Measurements from ENCODE around the gene SEC31B. TPM values are rescaled to one million over a fixed set of nuclear protein-coding genes. Genes with fewer than 3 reads are reported as not detected.

The SEC31B gene, protein sequence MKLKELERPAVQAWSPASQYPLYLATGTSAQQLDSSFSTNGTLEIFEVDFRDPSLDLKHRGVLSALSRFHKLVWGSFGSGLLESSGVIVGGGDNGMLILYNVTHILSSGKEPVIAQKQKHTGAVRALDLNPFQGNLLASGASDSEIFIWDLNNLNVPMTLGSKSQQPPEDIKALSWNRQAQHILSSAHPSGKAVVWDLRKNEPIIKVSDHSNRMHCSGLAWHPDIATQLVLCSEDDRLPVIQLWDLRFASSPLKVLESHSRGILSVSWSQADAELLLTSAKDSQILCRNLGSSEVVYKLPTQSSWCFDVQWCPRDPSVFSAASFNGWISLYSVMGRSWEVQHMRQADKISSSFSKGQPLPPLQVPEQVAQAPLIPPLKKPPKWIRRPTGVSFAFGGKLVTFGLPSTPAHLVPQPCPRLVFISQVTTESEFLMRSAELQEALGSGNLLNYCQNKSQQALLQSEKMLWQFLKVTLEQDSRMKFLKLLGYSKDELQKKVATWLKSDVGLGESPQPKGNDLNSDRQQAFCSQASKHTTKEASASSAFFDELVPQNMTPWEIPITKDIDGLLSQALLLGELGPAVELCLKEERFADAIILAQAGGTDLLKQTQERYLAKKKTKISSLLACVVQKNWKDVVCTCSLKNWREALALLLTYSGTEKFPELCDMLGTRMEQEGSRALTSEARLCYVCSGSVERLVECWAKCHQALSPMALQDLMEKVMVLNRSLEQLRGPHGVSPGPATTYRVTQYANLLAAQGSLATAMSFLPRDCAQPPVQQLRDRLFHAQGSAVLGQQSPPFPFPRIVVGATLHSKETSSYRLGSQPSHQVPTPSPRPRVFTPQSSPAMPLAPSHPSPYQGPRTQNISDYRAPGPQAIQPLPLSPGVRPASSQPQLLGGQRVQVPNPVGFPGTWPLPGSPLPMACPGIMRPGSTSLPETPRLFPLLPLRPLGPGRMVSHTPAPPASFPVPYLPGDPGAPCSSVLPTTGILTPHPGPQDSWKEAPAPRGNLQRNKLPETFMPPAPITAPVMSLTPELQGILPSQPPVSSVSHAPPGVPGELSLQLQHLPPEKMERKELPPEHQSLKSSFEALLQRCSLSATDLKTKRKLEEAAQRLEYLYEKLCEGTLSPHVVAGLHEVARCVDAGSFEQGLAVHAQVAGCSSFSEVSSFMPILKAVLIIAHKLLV
- 3.3 and 6.0 TPM in 2 replicates for total RNA-seq

DNA sequence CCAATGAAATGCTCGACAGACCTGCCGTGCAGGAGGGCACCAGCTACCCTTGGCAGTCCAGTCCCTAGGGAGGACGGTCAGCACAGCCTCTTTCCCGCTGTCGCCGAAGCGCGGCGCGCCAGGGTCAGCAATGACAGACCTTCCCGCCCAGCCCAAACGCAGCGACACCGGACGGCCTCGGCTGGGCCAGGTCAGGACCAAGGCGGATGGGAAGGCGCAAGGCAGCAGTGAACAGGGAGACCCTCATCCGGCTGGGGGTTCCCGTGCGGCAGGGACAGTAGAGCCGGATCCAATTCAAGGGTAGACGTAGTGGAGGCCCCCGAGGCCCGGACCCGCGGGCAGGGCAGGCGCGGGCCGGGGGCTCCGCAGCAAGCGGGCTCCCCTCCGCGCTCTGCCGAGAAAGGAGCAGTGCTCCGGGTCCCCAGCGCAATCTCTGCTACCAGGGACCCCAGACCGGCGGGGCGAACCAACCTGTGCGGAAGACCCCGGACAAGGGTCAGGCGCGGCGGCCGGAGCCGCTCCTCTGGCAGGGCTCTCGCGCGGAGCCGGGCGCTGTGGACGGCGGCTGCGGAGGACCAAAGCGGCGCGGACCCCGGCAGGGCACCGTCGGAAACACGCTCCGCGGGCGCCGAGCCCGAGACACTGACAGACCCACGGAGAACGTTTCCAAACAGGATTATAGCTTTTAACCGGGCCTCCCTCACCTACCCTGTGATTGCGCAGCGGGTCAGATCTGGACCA, at the start of gene SEC31B:
SEC31B (minus strand) TSS at position 551 of the 741 bp plus-strand sequence. CDS start 2,909 bp downstream, outside the sequence.

DNA sequence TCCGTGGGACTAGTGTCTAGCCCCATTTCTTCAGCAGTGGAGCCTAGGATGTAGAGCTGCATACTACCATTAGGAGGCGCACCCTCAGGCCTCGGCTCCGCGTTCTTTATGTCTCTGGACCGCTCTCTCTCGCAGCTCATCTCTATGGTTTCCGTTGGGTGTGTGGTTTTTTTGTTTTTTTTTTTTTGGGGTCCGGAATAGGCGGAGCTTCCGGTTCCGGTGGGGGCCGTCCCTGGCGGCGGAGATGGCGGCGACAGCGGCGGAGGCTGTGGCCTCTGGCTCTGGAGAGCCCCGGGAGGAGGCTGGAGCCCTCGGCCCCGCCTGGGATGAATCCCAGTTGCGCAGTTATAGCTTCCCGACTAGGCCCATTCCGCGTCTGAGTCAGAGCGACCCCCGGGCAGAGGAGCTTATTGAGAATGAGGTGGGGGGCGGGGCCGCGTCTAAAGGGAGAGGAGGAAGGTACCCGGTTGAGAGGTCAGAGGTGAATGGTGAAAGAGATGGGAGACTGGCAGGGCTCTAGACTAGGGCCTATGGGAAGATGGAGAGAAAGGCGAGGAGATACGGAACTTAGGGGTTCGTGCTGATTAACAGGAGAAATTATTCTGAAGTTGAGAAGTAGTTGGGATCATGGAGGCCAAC, 16.2 kb upstream of the SEC31B start, which contains the start of gene HIF1AN:
HIF1AN (plus strand) TSS at position 229 of the 639 bp plus-strand sequence; CDS start at position 245, 16 bp downstream.

DNA sequence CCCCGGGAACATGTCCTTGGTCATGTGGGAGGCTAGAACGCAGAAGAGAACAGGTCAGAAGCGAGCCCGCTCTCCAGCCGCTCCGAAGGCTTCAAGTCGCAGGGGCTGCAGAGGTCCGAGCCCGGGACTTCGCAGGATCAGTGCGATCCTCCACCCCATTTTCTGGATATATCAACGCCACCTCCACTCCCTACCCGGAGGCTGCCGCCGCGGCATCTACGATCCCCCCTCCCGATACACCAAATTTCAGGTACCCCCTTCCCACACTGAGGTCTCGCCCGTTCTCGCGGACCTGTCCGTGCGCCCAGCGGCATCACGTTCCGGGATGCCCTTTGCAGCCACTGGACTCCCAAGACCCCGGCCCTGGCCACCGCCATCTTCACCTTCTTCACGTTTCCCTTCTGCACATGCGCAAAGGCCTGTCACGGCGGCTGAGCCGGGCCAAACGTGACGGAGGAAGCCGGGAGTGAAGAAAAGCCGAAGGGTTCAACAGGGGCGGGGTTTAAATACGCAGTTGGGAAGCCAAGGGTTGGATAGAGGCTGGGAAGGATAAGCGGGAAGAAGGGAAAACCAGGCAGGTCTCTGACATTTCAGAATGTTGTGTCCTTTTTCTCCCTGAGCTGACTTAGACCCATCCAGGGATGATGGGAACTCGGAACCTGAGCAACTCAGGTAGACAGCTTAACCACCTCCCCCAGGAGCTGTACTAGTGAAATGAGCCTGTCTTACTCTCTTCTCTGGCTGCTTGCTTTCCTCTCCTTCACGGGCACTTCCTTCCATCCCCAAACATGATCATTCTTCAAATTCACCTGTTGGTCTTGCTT, 10.0 kb upstream of the SEC31B start, which contains the start of gene NDUFB8:
NDUFB8 (minus strand) TSS at position 397 of the 824 bp plus-strand sequence; CDS start at position 377, 20 bp downstream.

DNA sequence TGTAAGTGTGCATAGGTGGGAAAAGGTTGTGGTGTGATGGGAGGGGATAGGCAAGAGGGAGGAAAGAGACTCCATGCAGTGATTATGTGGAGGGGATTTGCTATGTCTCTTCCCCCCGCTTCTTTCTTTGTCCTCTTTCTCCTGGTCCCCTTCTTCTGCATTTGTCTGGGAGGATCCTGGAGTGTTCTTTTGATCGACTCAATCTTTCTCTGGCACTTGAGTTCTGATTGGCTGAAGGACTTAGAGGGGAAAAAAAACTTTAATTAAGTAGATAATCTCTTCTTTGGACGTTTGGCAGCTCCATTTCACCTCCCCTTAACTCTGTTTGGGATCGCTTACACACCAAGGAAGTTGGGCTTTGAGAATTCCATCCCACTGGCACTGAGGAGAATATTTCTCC, 57.0 kb downstream of the SEC31B start, which contains the start of gene WNT8B:
WNT8B (plus strand) TSS at position 301 of the 400 bp plus-strand sequence. CDS start 160 bp downstream, outside the sequence.

Other genes starting within 250 kb of the SEC31B start
- 58.7 and 68.8 TPM in 2 replicates for gene BLOC1S2, start 233.2 kb downstream of the SEC31B start, total RNA-seq
- not detected in 2 replicates for gene PKD2L1, start 189.6 kb downstream of the SEC31B start, total RNA-seq
- 220 and 376 TPM in 2 replicates for gene SCD, start 172.6 kb downstream of the SEC31B start, total RNA-seq
- gene WNT8B, start 56.9 kb downstream of the SEC31B start, total RNA-seq, result not detected in 2 replicates
- gene NDUFB8, start 10.0 kb upstream of the SEC31B start, total RNA-seq, result 133 and 158 TPM in 2 replicates
- 10.1 and 13.0 TPM in 2 replicates for gene HIF1AN, start 16.1 kb upstream of the SEC31B start, total RNA-seq
- gene PAX2, start 225.7 kb upstream of the SEC31B start, total RNA-seq, result not detected in 2 replicates